GM12892 (cell line): ENCODE data around the gene MRPL44.
"Not testable (repeated sequence)": the region's sequence is repeated elsewhere in the genome, so short reads cannot be mapped to it uniquely, and the experiment has no call there.

Source experiments
- DNase-seq: peaks from one replicate; pipeline ENCODE4 v3.0.0; 2011; ENCODE audit not compliant: insufficient read length
- FAIRE-seq: peaks from 2 replicates; lab custom pipeline; 2011; peaks lifted over from hg19 to GRCh38; lab: Jason Lieb, UNC
- POLR2A ChIP-seq: IDR thresholded peaks from 2 replicates; pipeline ENCODE4 v1.6.1; 2011; ENCODE audit warnings: low read depth, low read length, control low read depth
- POLR2AphosphoS5 ChIP-seq: IDR thresholded peaks from 2 replicates; pipeline ENCODE4 v1.6.1; 2011; ENCODE audit warnings: low read depth, low read length, control low read depth
- TAF1 ChIP-seq: IDR thresholded peaks from 2 replicates; pipeline ENCODE4 v1.6.1; 2011; ENCODE audit warnings: low read depth, mild to moderate bottlenecking, control low read depth, low read length, borderline replicate concordance

Gene MRPL44

GRCh38 chr2:223998948-223999347 lies 41.7 kb downstream of the MRPL44 start:
- FAIRE-seq (no peak), DNase-seq (no peak)
- no peak for TF ChIP-seq TAF1
- no peak for TF ChIP-seq POLR2AphosphoS5
- no peak for TF ChIP-seq POLR2A

DNA sequence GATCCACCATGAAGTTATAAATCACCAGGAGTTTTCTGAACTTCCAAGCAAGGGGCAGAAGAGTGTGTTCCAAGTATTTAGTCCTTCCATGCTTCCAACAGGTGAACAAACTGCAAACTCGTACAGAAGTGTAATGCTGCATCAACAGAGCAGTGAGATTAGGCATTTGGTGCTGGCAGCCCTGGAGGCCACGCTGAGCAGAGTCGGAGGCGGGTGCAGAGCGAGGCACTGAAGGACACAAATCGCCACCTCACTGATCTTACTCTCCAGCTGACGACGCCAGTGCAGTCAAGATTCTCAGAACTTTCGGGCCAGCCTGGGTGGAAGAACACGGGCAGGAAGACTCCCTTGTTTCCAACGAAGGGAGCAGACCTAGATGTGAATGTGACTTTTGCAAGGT lies 42.6 kb downstream of the MRPL44 start:
- DNase-seq (no peak), FAIRE-seq (no peak)
- TF ChIP-seq TAF1 (no peak), POLR2A (no peak), POLR2AphosphoS5 (no peak)

DNA sequence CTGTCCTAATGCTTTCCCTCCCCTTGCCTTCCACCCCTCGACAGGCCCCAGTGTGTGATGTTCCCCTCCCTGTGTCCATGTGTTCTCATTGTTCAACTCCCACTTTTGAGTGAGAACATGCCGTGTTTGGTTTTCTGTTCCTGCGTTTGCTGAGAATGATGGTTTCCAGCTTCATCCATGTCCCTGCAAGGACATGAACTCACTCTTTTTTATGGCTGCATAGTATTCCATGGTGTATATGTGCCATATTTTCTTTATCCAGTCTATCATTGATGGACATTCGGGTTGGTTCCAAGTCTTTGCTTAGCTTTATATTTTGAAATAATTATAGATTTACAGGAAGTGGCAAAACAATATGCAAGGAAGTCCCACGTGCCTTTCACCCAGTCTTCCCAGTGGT lies 43.4 kb downstream of the MRPL44 start:
- not testable (repeated sequence) for DNase-seq, FAIRE-seq

DNA sequence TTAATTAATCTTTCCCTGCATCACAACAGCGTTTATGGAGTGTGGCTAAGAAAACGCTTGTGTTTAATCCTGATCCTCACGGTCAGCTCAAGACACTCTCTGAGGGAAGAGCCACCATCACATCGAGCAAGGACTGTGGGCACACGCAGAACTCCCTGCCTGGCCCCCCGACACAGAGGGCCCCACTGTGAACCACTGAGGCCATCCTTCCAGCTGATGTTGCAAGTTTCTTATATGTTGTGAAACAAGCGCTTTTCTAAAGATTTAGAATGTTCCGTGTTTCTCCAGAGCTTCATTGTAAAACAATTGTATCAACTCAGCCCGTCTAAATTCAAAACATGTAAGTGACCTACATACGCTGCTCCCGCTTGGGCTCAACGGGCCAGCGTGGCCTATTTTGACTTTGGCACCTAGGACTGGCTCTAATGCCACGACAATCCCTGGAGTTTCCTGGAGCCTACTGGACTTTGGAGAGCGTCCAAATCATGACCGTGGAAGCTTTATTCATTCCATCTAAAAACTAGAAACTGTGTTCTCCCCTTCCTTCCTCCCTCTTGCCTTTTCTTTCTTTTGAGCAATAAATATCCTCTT lies 46.9 kb downstream of the MRPL44 start:
- DNase-seq, result no peak
- TF ChIP-seq POLR2AphosphoS5, result no peak
- no peak for TF ChIP-seq POLR2A
- TF ChIP-seq TAF1, result no peak
- FAIRE-seq, result no peak

DNA sequence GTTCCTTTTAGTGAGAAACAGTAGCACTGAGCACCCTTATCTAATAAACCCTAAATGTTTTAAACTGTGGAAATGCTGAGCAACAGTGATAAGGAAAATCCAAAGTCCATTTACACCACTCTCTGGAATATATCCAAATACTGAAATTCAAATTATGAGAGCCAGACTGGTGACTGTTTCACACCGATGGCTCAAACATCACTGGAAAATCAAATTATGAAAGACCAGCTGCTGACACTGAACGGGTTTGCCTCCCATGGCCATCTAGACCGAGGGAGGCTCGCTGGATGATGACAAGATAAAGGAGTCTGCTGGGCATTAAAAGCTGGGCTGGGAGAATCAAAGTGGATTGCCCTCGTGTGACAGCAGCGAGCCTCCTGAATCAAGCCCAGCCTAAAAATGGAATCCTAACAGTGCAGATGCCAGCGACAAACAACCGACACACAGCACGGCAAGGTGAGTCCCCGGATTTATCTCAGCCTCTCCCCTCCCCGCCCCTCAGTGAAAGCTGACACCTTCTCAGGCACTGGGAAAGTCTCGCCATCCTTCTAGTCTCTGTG lies 51.5 kb downstream of the MRPL44 start:
- DNase-seq, result no peak
- TF ChIP-seq POLR2A, result no peak
- no peak for TF ChIP-seq TAF1
- no peak for TF ChIP-seq POLR2AphosphoS5
- FAIRE-seq, result no peak

GRCh38 chr2:224009605-224010315 lies 52.5 kb downstream of the MRPL44 start:
- no peak for FAIRE-seq
- TF ChIP-seq TAF1 (no peak), POLR2AphosphoS5 (no peak), POLR2A (no peak)
- DNase-seq, result no peak

GRCh38 chr2:224011837-224012236 lies 54.6 kb downstream of the MRPL44 start:
- TF ChIP-seq POLR2A (no peak), POLR2AphosphoS5 (no peak), TAF1 (no peak)
- no peak for FAIRE-seq
- no peak for DNase-seq

DNA sequence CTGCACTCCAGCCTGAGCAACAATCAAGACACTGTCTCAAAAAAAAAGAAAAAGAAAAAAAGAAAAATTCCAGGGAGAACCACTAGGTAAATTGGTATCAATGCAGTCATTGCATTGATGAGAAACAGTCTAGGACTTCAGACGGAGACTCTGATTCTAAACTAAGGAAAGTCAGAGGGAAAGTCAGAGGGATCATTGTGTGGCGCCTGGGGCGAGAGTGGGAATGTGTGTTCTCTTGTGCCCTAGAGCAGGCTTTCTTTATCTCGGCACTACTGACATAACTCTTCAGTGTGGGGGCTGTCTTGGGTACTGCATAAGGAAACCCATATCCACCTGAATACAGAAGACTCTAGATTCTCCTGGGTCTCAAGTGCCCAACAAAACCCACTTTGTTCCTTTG lies 57.1 kb downstream of the MRPL44 start:
- DNase-seq (no peak), FAIRE-seq (no peak)
- TF ChIP-seq POLR2A (no peak), POLR2AphosphoS5 (no peak), TAF1 (no peak)

DNA sequence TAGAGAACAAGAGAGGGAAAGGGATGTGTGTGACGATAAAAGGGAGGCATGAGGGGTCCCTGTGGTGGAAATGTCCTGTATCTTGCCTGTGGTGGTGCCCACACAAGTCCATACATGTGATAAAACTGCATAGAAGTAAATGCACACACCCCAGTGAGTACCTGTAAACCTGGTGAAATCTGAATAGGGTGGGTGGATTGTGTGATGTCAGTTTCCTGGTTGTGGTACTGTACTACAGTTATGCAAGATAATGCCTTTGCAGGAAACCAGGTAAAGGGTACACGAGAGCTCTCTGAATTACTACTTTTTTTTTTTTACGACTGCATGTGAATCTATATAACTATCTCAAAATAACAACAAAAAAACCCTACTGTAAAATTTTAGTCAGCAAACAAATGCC lies 59.7 kb downstream of the MRPL44 start:
- FAIRE-seq (no peak), DNase-seq (no peak)
- TF ChIP-seq TAF1, result no peak
- TF ChIP-seq POLR2AphosphoS5, result no peak
- no peak for TF ChIP-seq POLR2A
